NCI-H345 (cell line): Measurements from ENCODE around the gene UQCR11.

ENCODE experiments used
- DNase-seq: peaks from one replicate; lab custom pipeline; 2025; lab: John Stamatoyannopoulos, UW

UQCR11 gene

GRCh38 chr19:1634938-1635243, 29.6 kb upstream of the UQCR11 start:
- DNase-seq = no peak

GRCh38 chr19:1634242-1634937, 29.1 kb upstream of the UQCR11 start:
- no peak for DNase-seq

DNA sequence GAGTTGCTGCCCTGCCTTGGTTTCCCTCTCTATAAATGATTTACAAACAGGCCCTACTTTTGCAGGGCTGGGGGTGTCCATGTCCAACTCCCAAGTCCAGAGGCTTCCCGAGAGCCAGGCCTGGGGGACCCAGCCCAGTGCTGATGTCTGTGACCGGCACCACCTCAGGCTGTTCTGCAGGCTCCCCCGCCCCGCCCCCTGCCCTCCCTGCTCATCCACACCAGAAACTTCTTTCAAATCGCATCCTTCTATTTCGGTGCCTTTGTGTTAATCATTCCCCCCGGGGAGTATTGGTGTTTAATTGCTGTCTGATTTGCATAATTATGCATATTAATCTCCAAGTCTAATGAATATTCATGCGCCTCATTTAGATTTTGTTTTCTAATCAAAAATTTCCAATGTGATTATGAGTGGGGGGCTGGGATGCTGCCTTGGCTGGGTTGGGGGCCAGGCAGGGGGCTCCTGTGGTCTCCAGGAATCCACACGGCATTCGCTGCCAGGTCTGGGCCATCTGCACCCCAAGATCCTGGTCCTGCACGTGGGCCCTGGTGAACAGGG, 28.1 kb upstream of the UQCR11 start:
- no peak for DNase-seq

- no peak for DNase-seq
Observed at GRCh38 chr19:1632462-1633268, 27.4 kb upstream of the UQCR11 start.

DNA sequence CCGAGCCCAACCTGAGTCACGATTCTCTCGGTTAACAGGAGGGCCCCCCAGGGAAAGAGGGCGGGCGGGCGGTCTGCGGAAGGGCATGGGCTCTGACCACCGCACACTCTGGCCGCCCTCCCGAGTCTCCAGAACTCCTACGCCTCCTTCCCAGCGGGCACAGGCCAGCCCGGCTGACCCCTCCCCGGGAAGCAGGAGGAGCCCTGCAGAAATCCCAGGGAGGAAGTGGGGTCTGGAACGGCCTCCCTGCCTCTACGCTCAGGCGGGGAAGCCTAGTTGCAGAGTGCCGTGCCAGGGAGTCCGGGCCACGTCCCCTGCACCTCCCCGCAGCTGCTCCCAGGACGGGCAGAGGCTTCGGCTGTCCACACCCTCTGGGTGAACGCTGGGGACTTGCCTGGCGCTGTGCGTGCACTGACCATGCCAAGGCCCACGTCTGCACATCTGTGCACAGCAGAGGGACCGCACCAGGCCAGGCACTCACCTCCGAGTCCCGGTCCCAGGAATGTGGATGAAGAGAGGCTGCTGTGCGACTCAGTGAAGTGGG, 26.4 kb upstream of the UQCR11 start:
- no peak for DNase-seq

DNA sequence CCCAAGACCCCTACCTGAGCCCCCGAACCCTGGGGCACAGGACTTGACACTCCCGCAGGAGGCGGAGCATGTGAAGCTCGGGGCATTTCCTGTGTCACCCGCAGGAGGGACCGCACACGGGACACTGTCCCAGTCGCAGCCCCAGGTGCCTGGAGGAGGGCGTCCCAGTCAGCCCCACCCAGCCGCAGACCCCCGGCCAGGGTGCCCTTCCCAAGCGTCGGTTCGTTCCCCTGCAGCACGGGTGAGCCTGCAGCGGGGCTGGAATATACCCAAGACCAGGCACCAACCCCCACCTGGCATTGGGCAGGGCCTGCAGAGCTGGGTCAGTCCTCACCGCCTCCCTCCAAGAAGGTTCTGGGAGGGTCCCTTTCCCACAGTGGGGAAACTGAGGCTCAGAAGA, 25.5 kb upstream of the UQCR11 start:
- DNase-seq = no peak

DNA sequence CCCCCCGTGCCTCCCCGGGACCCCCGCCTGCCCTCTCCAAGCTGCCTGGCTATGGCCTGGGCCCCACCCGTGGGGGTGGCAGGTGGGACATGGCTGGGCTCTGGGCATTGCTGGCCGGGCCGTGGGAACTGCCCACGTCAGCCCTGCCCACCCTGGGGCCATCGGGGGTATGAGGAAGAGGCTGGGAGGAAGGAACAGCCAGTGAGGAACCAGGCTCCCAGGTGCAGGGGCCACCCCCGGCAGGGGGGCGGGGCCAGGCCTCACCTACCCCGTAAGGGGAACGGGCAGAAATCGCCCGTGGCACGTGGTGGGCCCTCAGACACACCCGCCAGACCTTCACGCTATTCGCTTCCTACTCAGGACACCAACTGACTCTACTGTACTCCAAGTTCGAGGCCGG, 24.8 kb upstream of the UQCR11 start:
- DNase-seq = no peak

GRCh38 chr19:1629256-1629808, 24.1 kb upstream of the UQCR11 start:
- DNase-seq = no peak

DNA sequence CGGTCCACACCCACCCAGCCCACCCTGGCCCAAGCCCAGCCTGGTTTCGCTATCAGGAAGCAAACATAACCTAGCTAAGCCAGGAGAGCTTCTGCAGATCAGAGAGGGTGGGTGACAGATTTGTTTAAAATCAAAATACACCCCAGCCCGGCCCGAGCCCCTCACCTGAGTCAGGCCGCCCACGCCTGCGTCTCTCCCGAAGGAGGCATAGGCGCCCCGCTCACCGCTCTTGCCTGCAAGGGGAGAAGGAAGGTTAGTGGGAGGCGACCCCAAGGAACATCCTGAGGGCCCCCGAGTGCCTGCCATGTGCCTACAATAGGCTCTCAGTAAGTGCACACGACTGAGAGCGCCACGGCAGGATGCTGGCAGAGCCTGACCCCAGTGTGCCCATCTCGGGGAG, 21.9 kb upstream of the UQCR11 start:
- DNase-seq = no peak

GRCh38 chr19:1626417-1627010, 21.3 kb upstream of the UQCR11 start:
- no peak for DNase-seq

DNA sequence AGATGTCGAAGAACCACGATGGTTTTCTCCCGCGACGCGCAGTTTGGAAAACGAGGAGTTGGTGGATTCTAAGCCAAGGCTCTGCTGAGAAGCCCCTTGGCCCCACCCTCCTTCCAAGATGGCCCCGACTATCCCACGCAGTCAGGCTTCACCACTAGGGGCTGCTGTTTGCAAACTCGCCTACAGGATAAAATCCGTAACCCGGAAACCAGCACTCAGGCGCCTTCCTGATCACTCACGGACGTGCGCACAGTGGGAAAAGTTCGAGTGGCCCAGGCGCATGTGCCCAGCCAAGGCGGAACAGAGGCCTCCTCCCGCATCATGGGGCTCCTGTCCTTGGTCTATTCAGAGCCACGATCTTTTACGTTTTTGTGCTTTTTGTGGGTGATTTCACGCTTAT, 19.2 kb upstream of the UQCR11 start:
- peak; percentile 21 for DNase-seq

DNA sequence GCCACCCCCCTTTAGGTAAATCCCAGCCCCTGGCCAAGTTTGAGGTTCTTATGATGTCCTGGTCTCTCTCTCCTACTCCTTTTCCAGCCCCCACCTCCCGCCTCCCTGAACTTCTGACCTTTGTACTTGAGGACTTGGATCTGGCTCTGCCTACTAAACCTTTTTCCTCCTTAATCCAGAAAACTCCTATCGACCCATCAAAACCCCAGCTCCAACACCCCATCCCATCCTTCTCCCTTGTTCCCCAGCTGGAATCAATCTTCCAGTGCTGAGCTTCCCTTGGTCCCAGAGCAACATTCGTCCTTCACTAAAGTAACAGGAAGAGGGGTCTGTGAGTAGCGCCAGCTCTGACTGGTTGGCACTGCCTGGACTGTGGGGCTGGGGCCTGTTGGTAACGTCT, 17.3 kb upstream of the UQCR11 start:
- DNase-seq = no peak

GRCh38 chr19:1622007-1622406, 16.7 kb upstream of the UQCR11 start:
- no peak for DNase-seq

DNA sequence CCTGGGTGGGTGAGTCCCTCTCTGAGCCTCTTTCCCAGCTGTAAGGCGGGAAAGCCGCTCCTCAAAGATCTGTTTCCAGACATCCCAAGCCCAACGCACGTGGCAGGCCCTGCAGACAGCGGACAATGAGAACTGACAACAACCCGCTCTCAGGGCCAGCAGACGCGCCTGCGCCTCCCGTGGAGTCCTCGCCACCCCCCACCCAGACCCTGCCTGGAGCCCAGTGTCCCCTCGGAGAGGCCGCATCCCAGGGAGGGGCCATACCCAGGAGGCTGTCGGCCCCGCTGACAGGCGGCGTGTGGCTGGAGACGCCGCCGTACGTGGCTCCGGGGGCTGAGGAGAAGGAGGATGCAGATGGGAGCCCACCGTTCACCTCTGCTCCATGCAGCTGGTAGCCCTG, 16.3 kb upstream of the UQCR11 start:
- DNase-seq = no peak

DNA sequence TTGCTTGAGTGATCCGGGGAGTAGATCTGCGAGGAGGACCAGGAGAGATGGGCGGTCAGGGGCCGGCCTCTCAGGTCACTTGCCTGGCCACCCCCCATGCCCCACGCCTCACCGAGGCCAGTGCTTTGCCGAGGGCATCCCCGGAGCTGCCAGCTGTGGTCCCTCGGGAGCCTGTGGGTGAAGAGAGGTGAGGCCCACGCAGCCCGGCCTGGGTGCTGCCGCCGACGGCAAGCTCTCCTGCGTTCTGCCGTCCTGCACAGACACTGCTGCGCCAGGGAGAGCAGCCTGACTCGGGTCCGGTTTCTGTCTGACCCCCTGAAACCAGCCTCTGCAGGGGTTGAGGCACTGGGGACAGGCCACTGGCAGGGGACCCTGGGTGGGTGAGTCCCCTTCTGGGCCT, 15.8 kb upstream of the UQCR11 start:
- no peak for DNase-seq

DNA sequence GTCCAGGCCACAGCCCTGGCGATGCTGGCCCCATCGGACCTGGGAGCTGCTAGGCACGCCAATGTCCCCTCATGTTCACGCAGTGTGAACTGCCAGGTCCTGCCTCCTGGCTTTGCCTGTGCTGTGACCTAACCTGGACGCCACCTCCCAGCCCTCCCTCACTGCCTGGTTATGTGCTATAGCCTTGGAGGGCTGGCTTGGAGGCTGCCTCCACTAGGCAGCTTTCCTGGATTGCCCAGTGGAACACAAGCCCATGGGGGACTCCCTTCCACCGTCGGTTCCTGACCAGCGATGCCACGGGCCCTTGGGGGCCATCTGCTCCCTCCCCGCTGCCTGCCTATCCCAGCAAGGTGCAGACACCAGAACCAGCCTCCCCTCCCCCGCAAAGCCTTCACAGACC, 15.2 kb upstream of the UQCR11 start:
- DNase-seq = no peak

- DNase-seq = no peak
Observed at GRCh38 chr19:1619703-1620102, 14.4 kb upstream of the UQCR11 start.

DNA sequence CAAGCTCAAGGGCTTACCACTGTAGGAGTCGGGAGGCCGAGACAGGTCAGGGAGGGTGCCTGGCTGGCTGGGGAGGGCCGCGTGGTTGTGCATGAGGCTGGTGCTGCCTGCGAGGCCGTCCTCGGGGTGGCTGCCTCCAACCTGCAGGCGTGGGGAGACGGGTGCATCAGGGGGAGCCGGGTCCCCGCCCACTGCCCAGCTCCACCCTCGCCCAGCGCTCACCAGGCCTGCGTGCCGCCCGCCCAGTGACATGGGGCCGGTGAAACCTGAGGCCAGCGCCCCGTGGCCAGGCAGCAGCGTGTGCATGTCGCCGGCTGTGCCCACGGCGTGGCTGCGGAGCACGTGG, 13.8 kb upstream of the UQCR11 start:
- no peak for DNase-seq

GRCh38 chr19:1618157-1619093, 13.2 kb upstream of the UQCR11 start:
- DNase-seq = no peak

GRCh38 chr19:1616875-1617274, 11.6 kb upstream of the UQCR11 start:
- no peak for DNase-seq

DNA sequence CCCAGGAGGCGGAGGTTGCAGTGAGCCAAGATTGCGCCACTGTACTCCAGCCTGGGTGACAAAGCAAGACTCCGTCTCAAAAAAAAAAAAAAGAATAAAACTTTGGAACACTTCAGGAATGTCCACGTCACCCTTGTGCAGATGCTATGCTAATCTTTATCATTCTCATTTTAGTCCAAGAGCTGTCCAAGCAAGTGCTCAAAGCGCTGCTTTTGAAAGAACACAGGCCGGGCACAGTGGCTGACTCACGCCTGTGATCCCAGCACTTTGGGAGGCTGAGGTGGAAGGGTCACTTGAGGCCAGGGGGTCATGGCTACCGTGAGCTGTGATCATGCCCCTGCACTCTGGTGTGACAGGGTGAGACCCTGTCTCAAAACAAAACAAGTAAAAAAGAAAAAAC, 11.1 kb upstream of the UQCR11 start:
- DNase-seq = no peak
